GM10266 (cell line): ENCODE measurements around the gene MYPOP.

Source experiments
- DNase-seq: peaks from one replicate; pipeline ENCODE4 v3.0.0; 2012; ENCODE audit errors: extremely low spot score
- CTCF ChIP-seq: IDR thresholded peaks from 2 replicates; pipeline ENCODE4 v1.5.1; 2012; ENCODE audit warnings: mild to moderate bottlenecking, low read depth; ENCODE audit not compliant: control insufficient read depth, insufficient read depth; ENCODE audit errors: missing control alignments

MYPOP gene

GRCh38 chr19:45842198-45842597, 60.2 kb downstream of the MYPOP start:
- no peak for DNase-seq

More at GRCh38 chr19:45842198-45842597, 60.2 kb downstream of the MYPOP start:
- no peak for TF ChIP-seq CTCF
